B cell (primary cell): ENCODE results near the gene COL5A2. TPM values are rescaled to one million over a fixed set of nuclear protein-coding genes. Genes with fewer than 3 reads are reported as not detected.

ENCODE experiments used
- ATAC-seq: fragments of 200-7000 bp; cut with Tn5 transposase; one replicate; pipeline ENCODE4 v1.10.0; 2021; ENCODE audit warnings: low read depth, mild to moderate bottlenecking, moderate number of reproducible peaks, moderate library complexity
- CTCF ChIA-PET: fragments of 350-600 bp; sonication (Branson Sonifier 250); formaldehyde crosslinking; loops from one replicate; lab custom pipeline; 2021; ENCODE audit warnings: antibody characterized with exemption, inconsistent platforms; lab: Charles Lee
- POLR2A ChIA-PET: fragments of 350-600 bp; sonication (Branson Sonifier 250); formaldehyde crosslinking; loops from one replicate; lab custom pipeline; 2021; ENCODE audit warnings: antibody characterized with exemption; lab: Charles Lee
- DNase-seq: peaks from one replicate; pipeline ENCODE4 v3.0.0; 2013
- H2AFZ ChIP-seq: 2 replicates; pipeline ENCODE4 v1.6.1; 2012; ENCODE audit warnings: mild to moderate bottlenecking, low read depth, low read length; ENCODE audit not compliant: insufficient read depth, poor library complexity, severe bottlenecking
- H3K27ac ChIP-seq, 2 donors: 1 replicate in 1 of 2; 2 replicates in 1 of 2; pipeline ENCODE4 v1.5.1; 2012 to 2013; ENCODE audit warnings: low read length in 2 of 2, mild to moderate bottlenecking in 2 of 2, moderate library complexity in 1 of 2
- H3K27me3 ChIP-seq, 4 experiments: fragments of 200-600 bp in 1 of 4; sonication (generic) in 1 of 4; replicated peaks in 1 of 4; 1 replicate in 2 of 4; 2 replicates in 2 of 4; pipeline versions ENCODE4 v1.6.1 to v1.7.0; 2013 to 2016; ENCODE audit warnings: low read length in 3 of 4, mild to moderate bottlenecking in 2 of 4, mixed read lengths in 1 of 4, moderate library complexity in 1 of 4; ENCODE audit not compliant: insufficient read depth in 4 of 4, control insufficient read depth in 3 of 4; ENCODE audit errors: control extremely low read depth in 1 of 4
- H3K36me3 ChIP-seq, 2 experiments: replicated peaks in 1 of 2; 1 replicate in 1 of 2; 2 replicates in 1 of 2; pipeline versions ENCODE4 v1.6.1 to v1.7.1; 2013; ENCODE audit warnings: low read length in 1 of 2; ENCODE audit not compliant: insufficient read depth in 2 of 2, control insufficient read depth in 1 of 2; ENCODE audit errors: control extremely low read depth in 1 of 2, extremely low read depth in 1 of 2
- H3K4me1 ChIP-seq, 2 donors: fragments of 200-600 bp in 1 of 2; sonication (generic) in 1 of 2; 1 replicate in 1 of 2; 2 replicates in 1 of 2; pipeline versions ENCODE4 v1.5.1 to v1.6.1; 2013 to 2017; ENCODE audit warnings: low read length in 2 of 2; ENCODE audit not compliant: control insufficient read depth in 2 of 2, insufficient read depth in 2 of 2
- H3K4me2 ChIP-seq: replicated peaks from 2 replicates; pipeline ENCODE3; 2012; ENCODE audit warnings: mild to moderate bottlenecking, low read depth, low read length; ENCODE audit not compliant: poor library complexity, severe bottlenecking
- H3K4me3 ChIP-seq, 5 experiments: fragments of 200-600 bp in 1 of 5; sonication (generic) in 1 of 5; 1 replicate in 3 of 5; 2 replicates in 2 of 5; pipeline versions ENCODE4 v1.5.1 to v1.7.0; 2011 to 2016; ENCODE audit warnings: low read length in 4 of 5, mild to moderate bottlenecking in 4 of 5, low read depth in 2 of 5, control low read depth in 1 of 5, moderate library complexity in 1 of 5; ENCODE audit not compliant: insufficient read depth in 1 of 5; ENCODE audit errors: control extremely low read depth in 1 of 5, extremely low read depth in 1 of 5
- H3K79me2 ChIP-seq: fragments of 200-600 bp; sonication (generic); one replicate; pipeline ENCODE4 v1.6.0; 2016; ENCODE audit warnings: low read length; ENCODE audit not compliant: control insufficient read depth, insufficient read depth
- H3K9ac ChIP-seq: fragments of 200-600 bp; sonication (generic); 2 replicates; pipeline ENCODE4 v1.6.1; 2017; ENCODE audit warnings: mild to moderate bottlenecking, low read length, moderate library complexity
- H3K9me3 ChIP-seq, 3 donors: one replicate each; pipeline versions ENCODE4 v1.6.1 to v1.7.1; 2013; ENCODE audit warnings: low read length in 2 of 3; ENCODE audit not compliant: control insufficient read depth in 2 of 3, insufficient read depth in 1 of 3; ENCODE audit errors: control extremely low read depth in 1 of 3
- H4K20me1 ChIP-seq: 2 replicates; pipeline ENCODE4 v1.6.0; 2012; ENCODE audit warnings: mild to moderate bottlenecking, low read length; ENCODE audit not compliant: insufficient read depth, control insufficient read depth, poor library complexity, severe bottlenecking
- H3K27ac Mint-ChIP-seq: one replicate; pipeline ENCODE4 v1.8.0; 2021; ENCODE audit warnings: mixed read lengths
- H3K27me3 Mint-ChIP-seq: one replicate; pipeline ENCODE4 v1.8.0; 2021; ENCODE audit warnings: mixed read lengths
- H3K4me1 Mint-ChIP-seq: one replicate; pipeline ENCODE4 v1.8.0; 2021; ENCODE audit warnings: mixed read lengths
- H3K4me3 Mint-ChIP-seq: one replicate; pipeline ENCODE4 v1.8.0; 2021; ENCODE audit warnings: mixed read lengths
- H3K9me3 Mint-ChIP-seq: one replicate; pipeline ENCODE4 v1.8.0; 2022; ENCODE audit warnings: mixed read lengths; ENCODE audit not compliant: insufficient read depth
- CTCF ChIP-seq: fragments of 200-600 bp; IDR thresholded peaks from one replicate; pipeline ENCODE4 v1.8.0; 2022; ENCODE audit warnings: antibody characterized with exemption, mild to moderate bottlenecking
- EZH2 ChIP-seq: IDR thresholded peaks from 2 replicates; pipeline ENCODE4 v1.6.1; 2012; ENCODE audit warnings: borderline replicate concordance, low read depth, mild to moderate bottlenecking, moderate library complexity, low read length; ENCODE audit not compliant: insufficient read depth, poor library complexity, severe bottlenecking
- WGBS: methylation state at CpG from one replicate; pipeline ENCODE4 v1.1.5; 2013; ENCODE audit warnings: missing lambda C conversion rate; ENCODE audit not compliant: insufficient coverage; 5-methylcytosine and 5-hydroxymethylcytosine counted together
- intact Hi-C: fragments of 100-400 bp; cut with micrococcal nuclease; formaldehyde crosslinking; loops from one replicate; pipeline ENCODE4 v1.10.0; 2022
- polyA plus RNA-seq: library from polyadenylated mRNA; depleted of rRNA; stranded (reverse); fragments of >200 nt; gene quantifications from 2 replicates; pipeline ENCODE4 v1.2.3, GENCODE V29; 2012
- total RNA-seq, 2 donors: library from RNA; stranded (reverse); fragments of 120-200 nt in 1 of 2; gene quantifications; 1 replicate in 1 of 2; 2 replicates in 1 of 2; pipeline versions ENCODE4 v1.2.3 to v1.2.4, GENCODE V29; 2013 to 2022

COL5A2 gene
- total and polyA plus RNA-seq, 2 donors (not counting 1 experiment from before 2014, with no cell fraction given), result 0.44 to 0.45 TPM

DNA sequence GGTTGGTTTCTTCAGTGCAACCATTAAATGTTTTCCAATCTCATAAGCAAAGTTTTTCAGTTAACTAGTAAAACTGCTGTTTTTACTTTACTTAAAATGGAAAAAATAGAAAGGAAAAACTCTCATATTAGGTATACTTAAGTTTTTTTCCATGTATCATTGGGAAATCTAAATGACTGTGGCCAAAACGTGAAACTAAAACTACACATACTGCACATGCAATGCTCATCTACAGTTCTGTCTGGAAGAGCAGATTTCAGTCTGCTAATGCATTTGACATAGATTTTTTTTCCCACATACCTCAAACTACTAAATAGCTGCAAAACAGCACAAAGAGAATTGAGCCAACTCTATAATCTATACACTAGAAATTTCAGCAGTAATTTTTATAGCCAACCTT is 62.6 kb downstream of the COL5A2 start:
- H3K27me3 ChIP-seq, result no peaks in the 10 kb centered on the region
- ChIA-PET POLR2A (no interaction called here), CTCF (no interaction called here)
- H3K4me3 ChIP-seq, result no peak overlapping the region
- no peak overlapping the region for H2AFZ ChIP-seq
- no peak overlapping the region for H3K4me2 ChIP-seq
- H3K79me2 ChIP-seq, result no peaks in the 10 kb centered on the region
- no peaks in the 10 kb centered on the region for H3K9me3 Mint-ChIP-seq
- H3K4me1 ChIP-seq, result no peaks in the 10 kb centered on the region
- TF ChIP-seq EZH2 (no peak), CTCF (no peak)
- DNase-seq, result no peak
- intact Hi-C loops, result no loop called here
- no peak overlapping the region for H3K27ac ChIP-seq
- no peaks in the 10 kb centered on the region for H3K4me1 Mint-ChIP-seq
- H3K36me3 ChIP-seq, result no peaks in the 10 kb centered on the region
- WGBS, result 100% methylated on average over 1 of the region's 1 CpG
- no peaks in the 10 kb centered on the region for H3K9me3 ChIP-seq
- no peak overlapping the region for H3K9ac ChIP-seq
- H3K27ac Mint-ChIP-seq, result no peak overlapping the region
- peaks cover 7% of the 10 kb centered on the region for H3K27me3 Mint-ChIP-seq
- no peak for ATAC-seq
- H4K20me1 ChIP-seq, result no peaks in the 10 kb centered on the region
- no peak overlapping the region for H3K4me3 Mint-ChIP-seq

GRCh38 chr2:189116087-189116486 is 63.5 kb downstream of the COL5A2 start:
- H2AFZ ChIP-seq, result no peak overlapping the region
- H3K4me3 Mint-ChIP-seq, result no peak overlapping the region
- CTCF ChIA-PET, result no interaction called here
- no peak overlapping the region for H3K27ac Mint-ChIP-seq
- peaks cover 7% of the 10 kb centered on the region for H3K27me3 Mint-ChIP-seq
- POLR2A ChIA-PET, result no interaction called here
- DNase-seq, result no peak
- no CpG with 5 or more reads among the region's 4 CpGs for WGBS
- no peak overlapping the region for H3K4me3 ChIP-seq
- TF ChIP-seq CTCF (no peak), EZH2 (no peak)
- H3K4me1 ChIP-seq, result no peaks in the 10 kb centered on the region
- H3K4me2 ChIP-seq, result no peak overlapping the region
- H3K27ac ChIP-seq, result no peak overlapping the region
- intact Hi-C loops, result no loop called here
- no peaks in the 10 kb centered on the region for H3K4me1 Mint-ChIP-seq
- no peaks in the 10 kb centered on the region for H3K27me3 ChIP-seq
- H3K9ac ChIP-seq, result no peak overlapping the region
- no peaks in the 10 kb centered on the region for H4K20me1 ChIP-seq
- H3K9me3 Mint-ChIP-seq, result no peaks in the 10 kb centered on the region
- no peaks in the 10 kb centered on the region for H3K79me2 ChIP-seq
- no peaks in the 10 kb centered on the region for H3K36me3 ChIP-seq
- no peaks in the 10 kb centered on the region for H3K9me3 ChIP-seq
- ATAC-seq, result no peak
